Fibroblast of the aortic adventitia (primary cell): ENCODE measurements around the gene AKR7A2. TPM values are rescaled to one million over a fixed set of nuclear protein-coding genes. Genes with fewer than 3 reads are reported as not detected.

ENCODE experiments used
- DNase-seq: peaks from one replicate; pipeline ENCODE4 v3.0.0-alpha.2; 2010; ENCODE audit warnings: low read depth
- H3K4me3 ChIP-seq: 2 replicates; pipeline ENCODE4 v1.5.1; 2011; ENCODE audit warnings: low read depth, mild to moderate bottlenecking, control low read depth, low read length, moderate library complexity
- total RNA-seq: library from RNA; depleted of rRNA; stranded (reverse); fragments of >200 nt; gene quantifications from 2 replicates; pipeline ENCODE4 v1.2.3, GENCODE V29; 2012; ENCODE audit warnings: low replicate concordance
- TF ChIP-seq, protein P1 (sequence below): IDR thresholded peaks from 2 replicates; pipeline ENCODE4 v1.5.1; 2011; ENCODE audit warnings: mild to moderate bottlenecking, low read length, control low read depth, inconsistent platforms; ENCODE audit not compliant: insufficient read depth

The AKR7A2 gene
- total RNA-seq, 1 donor, result 68.4 TPM

DNA sequence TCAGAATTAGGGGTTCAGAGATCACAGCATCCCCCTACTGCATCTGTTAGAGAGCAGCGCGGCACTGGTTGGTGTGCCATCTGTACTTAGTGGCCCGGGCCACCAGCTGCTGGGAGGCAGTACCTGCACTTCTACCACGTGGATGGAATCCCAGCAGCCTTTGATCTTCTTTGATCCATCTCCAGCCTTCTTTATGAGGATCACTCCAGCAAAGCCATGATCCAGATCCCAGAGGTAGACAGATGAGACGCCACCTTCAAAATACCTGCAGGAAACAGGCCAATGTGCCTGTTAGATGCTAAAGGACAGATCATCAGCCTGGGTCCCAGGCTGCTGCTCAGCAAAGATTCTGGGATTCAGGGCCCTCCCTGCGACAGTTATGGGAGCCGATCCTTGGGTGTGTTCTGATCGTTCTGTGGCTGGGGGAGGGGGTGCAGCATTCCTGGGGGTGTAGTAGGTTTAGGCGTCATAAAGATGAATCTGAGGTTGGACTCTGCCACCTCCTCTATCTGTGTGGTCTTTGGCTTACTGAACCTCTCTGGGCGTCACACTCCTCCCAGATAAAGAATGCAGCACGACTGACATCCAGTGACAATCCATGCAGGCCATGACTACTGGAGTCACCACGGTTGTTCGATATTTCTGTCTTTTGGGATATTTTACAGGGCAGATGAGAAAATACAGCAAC is 45.5 kb upstream of the AKR7A2 start:
- TF ChIP-seq, protein P1, sequence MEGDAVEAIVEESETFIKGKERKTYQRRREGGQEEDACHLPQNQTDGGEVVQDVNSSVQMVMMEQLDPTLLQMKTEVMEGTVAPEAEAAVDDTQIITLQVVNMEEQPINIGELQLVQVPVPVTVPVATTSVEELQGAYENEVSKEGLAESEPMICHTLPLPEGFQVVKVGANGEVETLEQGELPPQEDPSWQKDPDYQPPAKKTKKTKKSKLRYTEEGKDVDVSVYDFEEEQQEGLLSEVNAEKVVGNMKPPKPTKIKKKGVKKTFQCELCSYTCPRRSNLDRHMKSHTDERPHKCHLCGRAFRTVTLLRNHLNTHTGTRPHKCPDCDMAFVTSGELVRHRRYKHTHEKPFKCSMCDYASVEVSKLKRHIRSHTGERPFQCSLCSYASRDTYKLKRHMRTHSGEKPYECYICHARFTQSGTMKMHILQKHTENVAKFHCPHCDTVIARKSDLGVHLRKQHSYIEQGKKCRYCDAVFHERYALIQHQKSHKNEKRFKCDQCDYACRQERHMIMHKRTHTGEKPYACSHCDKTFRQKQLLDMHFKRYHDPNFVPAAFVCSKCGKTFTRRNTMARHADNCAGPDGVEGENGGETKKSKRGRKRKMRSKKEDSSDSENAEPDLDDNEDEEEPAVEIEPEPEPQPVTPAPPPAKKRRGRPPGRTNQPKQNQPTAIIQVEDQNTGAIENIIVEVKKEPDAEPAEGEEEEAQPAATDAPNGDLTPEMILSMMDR, result no peak
- no peak overlapping the region for H3K4me3 ChIP-seq
- no peak for DNase-seq

DNA sequence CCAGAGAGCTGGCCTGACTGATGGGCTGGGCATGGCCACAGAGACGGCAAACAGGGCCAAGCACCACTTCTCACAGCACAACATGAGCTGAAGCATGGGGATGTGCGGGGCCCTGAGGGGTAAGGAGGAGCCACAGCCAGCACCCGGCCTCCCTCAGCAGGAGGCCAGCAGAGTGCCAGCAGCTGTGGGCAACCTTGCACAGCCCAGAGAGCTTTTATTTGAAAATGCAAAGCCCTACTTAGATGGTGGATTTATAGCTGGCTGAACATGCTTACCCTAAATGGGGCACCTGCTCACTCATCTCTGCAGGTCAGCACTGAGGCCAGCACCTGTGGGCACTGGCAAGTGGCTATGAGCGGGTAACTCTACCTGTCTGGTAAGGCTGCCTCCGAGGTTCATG is 44.3 kb upstream of the AKR7A2 start:
- DNase-seq, result no peak
- no peak overlapping the region for H3K4me3 ChIP-seq
- TF ChIP-seq, protein P1, result no peak

DNA sequence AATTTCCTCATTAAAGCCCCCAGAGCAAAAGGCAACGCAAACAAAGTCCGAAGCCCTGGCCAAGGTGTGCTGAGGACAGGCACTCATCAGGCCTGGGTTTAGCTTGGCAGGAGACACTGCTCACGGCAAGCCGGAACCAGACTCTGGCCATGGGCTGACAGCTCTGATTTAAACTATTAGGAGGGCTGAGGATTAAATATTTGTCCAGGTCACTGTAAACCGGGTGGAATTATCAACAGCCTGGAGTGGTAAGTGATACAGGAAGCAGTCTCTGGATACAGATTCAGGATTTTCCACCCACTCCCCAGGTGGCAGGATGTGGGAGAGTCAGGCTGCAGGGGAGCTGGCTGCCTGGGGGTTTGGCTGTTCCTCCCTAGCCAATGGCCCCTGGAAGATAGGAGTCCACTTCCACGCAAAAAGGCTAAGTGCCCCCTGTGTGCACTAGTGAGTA is 42.6 kb upstream of the AKR7A2 start:
- DNase-seq, result no peak
- TF ChIP-seq, protein P1, result no peak
- H3K4me3 ChIP-seq, result no peak overlapping the region

DNA sequence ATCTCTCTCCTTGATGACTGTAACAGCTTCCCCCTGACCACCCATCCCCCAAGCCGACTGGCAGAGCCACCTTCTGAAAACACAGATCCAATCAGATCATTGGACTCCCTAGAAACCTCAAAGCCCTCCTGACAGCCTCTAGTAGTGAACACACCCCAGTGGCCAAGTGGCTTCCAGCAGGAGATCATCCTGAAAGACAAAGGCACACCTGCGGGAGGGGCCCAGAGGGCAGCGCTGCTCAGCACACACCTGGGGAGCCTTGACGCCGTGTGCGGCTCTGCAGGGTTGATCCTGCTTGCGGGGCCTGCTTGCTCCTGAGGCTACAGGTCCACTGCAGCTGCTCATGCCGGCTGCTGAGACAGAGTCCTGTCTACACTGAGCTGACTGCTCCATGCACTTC is 41.7 kb upstream of the AKR7A2 start:
- DNase-seq, result no peak
- TF ChIP-seq, protein P1, result no peak
- H3K4me3 ChIP-seq, result no peak overlapping the region

DNA sequence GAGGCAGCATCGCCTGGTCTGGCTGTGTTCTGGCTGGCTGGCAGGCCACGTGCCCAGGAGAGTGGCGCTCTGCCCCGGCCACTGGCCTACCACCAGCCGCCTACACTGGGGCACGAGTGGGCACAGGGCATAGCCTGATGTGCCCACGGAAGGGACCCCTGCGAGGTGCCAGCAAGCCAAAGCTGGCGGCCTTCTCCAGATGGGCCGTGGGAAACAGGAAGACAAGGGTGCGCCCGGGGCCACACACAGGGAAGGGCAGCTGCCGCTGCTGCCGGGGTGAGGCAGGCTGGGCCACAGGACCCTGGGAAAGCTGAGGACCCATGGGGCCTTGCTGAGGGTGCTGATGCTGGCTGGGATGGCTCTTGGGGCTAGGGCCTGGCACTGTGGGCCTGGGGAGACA is 40.9 kb upstream of the AKR7A2 start:
- no peak overlapping the region for H3K4me3 ChIP-seq
- TF ChIP-seq, protein P1, result no peak
- DNase-seq, result no peak

DNA sequence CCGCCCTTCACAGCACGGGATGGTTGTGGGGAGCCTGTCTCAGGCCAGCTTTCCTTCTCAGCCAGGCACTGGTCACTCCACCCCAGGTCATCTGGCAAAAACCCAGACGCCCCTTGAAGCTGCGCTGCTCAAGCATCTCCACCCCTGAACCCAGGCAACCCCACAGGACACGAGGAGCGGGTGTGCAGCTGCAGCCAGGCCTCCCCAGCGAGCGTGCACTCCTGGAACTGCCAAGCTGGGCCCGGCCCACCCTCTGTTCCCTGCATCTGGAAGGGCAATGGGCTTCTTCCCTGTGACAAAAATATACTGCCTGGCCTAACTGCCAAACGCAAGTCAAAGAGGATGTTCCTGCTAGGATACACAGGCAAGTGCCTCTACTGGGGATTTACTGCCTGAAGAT is 39.9 kb upstream of the AKR7A2 start:
- no peak for DNase-seq
- H3K4me3 ChIP-seq, result no peak overlapping the region
- TF ChIP-seq, protein P1, result no peak

DNA sequence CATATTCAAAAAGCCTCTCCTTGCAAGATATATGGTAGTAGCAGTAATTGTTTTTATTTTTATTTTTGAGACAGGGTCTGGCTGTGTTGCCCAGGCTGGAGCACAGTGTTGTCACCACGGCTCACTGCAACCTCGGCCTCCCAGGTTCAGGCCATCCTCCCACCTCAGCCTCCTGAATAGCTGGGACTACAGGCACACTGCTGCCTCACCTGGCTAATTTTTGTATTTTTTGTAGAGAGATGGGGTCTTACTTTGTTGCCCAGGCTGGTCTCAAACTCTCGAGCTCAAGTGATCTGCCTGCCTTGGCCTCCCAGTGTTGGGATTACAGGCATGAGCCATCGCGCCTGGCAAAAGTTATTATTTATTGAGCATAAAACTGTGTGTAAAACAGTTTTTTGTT is 38.6 kb upstream of the AKR7A2 start:
- no peak for DNase-seq
- TF ChIP-seq, protein P1, result no peak
- H3K4me3 ChIP-seq, result no peak overlapping the region
